Upper lobe of left lung (tissue), 4 donors: ENCODE measurements around the gene SPATA32.

ENCODE experiments used
- EP300 ChIP-seq, 4 donors: sonication (generic); formaldehyde crosslinking; IDR thresholded peaks; one replicate each; pipeline ENCODE4 v1.5.1; 2017; ENCODE audit warnings: antibody characterized with exemption in 4 of 4, control low read depth in 2 of 4
- POLR2A ChIP-seq, 4 donors: fragments of 450-650 bp; IDR thresholded peaks; one replicate each; pipeline ENCODE4 v1.5.1; 2016 to 2017; ENCODE audit warnings: antibody characterized with exemption in 4 of 4, mild to moderate bottlenecking in 2 of 4
- POLR2AphosphoS5 ChIP-seq, 2 donors: sonication (generic); formaldehyde crosslinking; IDR thresholded peaks; one replicate each; pipeline ENCODE4 v1.5.1; 2017; ENCODE audit warnings: antibody characterized with exemption in 2 of 2
- TF ChIP-seq, protein P1 (sequence below), 6 experiments: fragments of 450-650 bp in 4 of 6; fragments of 200-600 bp in 2 of 6; sonication (generic) in 2 of 6; IDR thresholded peaks; one replicate each; pipeline ENCODE4 v1.5.1; 2016 to 2019; ENCODE audit warnings: antibody characterized with exemption in 6 of 6

DNA sequence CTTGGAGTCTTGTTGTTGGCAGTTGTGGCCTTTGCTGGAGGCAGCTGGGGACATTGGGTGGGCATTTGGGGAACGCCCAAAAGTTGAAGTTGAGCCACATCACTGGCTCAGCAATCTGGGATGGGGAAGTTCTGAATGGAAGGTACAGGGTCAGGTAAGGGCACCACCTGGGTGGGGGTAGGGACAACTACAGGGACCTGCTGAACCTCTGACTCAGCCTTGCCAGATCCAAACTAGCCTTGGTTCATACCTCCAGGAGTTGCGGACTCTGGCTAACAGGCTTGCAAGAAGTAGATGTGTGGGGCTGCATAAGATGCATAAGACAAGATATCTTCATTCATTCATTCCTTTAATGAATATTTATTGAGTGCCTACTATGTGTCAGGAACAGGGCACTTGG is 24.2 kb downstream of the SPATA32 start:
- TF ChIP-seq, protein P1, sequence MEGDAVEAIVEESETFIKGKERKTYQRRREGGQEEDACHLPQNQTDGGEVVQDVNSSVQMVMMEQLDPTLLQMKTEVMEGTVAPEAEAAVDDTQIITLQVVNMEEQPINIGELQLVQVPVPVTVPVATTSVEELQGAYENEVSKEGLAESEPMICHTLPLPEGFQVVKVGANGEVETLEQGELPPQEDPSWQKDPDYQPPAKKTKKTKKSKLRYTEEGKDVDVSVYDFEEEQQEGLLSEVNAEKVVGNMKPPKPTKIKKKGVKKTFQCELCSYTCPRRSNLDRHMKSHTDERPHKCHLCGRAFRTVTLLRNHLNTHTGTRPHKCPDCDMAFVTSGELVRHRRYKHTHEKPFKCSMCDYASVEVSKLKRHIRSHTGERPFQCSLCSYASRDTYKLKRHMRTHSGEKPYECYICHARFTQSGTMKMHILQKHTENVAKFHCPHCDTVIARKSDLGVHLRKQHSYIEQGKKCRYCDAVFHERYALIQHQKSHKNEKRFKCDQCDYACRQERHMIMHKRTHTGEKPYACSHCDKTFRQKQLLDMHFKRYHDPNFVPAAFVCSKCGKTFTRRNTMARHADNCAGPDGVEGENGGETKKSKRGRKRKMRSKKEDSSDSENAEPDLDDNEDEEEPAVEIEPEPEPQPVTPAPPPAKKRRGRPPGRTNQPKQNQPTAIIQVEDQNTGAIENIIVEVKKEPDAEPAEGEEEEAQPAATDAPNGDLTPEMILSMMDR (IDR thresholded peaks at IDR 0.05): no peak
- TF ChIP-seq EP300 (IDR thresholded peaks at IDR 0.05) (no peak), POLR2AphosphoS5 (IDR thresholded peaks at IDR 0.05) (no peak), POLR2A (IDR thresholded peaks at IDR 0.05) (no peak)
